HG03108 (cell line): Measurements from ENCODE around the gene AVEN.

ENCODE experiments used
- ATAC-seq: cut with Tn5 transposase; IDR thresholded peaks from one replicate; pipeline ENCODE4 v1.9.1; 2021; ENCODE audit warnings: moderate library complexity; ENCODE audit not compliant: unreplicated experiment

AVEN gene

DNA sequence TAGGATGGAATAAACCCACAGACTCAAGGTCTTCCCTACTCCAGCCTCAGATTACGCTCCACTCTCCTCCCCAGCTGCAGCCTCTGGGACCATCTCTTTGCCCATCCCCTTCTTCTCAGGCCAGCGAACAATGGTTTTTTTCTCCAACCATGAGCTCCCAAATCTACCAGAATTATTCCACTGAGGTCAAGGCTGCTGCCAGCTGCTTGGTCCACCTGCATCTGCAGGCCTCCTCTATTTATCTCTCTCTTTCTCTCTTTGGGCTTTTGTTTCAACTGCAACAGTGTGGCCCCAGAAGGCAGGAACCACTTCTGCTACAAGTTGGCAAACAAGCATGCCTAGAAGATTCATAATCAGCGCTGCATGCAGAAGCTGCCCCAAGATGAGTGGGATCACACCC lies 51.6 kb downstream of the AVEN start:
- no peak for ATAC-seq

DNA sequence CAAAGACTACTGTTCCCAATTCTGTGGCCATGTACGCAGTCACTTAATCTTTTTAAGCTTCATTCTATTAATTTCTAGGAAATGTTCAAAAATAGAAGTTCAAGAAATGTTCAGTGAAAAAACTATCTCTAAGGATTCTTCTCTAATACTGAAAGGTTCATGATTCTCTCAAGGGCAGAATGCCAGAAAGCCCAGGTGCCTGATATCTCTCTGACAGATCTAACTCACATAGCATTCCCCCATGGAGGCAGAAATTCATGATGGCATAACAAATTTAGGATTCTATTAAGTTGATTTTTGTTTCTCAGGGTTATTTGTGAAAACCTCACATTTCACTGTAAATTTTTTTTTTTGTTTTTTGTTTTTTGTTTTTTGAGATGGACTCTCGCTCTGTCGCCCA lies 53.3 kb downstream of the AVEN start:
- no peak for ATAC-seq

DNA sequence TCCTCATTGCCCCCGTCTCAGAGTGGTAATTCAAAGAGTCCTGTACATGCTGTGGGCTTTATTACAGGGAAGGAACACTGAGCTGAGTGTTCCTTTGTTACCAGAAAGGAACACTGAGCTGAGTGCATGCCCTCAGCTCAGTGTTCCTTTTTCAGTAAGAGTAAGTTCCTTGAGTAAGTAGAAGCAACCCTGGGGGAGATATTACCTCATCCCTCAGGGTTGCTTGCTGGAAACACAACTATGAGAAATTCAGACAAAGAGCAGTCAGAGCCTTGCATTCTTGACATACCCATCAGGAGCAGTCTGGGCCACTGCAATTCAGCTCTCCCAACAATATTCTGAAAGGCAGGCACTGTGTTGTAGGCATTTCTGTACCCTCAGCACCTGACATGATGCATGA lies 53.7 kb downstream of the AVEN start:
- ATAC-seq = no peak

DNA sequence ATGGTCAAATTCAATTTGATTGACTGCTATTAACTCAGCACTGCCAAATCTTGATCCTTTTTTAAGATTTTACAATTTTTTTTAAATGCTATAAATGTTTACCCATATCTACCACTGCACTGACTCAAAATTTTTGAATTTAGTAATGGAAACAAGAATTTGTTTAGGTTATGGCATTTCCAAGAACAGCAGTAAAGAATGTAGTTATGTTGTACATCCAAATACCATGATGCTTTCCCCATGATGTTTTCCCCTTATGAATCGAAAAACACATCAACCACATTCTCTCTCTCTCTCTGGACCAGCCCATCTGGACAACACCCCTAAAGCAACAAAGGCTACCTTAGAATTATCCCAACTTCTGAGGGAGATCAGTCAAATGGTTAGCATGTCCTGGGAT lies 56.5 kb downstream of the AVEN start:
- ATAC-seq = no peak

DNA sequence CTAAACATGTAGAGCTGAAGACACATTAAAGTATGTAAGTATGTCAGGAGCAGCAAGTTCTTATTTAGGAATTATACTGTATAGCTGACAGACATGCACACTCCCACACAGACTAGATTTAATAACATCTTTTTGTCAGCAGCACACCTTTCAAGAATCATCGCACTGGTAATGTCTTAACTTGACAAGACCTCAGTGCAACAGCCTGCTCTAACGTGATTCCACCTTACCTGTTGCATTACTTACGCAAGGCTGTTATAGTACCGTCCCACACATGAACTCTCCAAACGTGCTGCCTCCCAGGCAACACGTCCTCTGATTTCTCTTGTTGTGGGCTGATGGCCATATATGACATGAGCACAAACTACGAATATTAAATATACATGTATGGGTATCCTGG lies 58.8 kb downstream of the AVEN start:
- ATAC-seq = no peak

DNA sequence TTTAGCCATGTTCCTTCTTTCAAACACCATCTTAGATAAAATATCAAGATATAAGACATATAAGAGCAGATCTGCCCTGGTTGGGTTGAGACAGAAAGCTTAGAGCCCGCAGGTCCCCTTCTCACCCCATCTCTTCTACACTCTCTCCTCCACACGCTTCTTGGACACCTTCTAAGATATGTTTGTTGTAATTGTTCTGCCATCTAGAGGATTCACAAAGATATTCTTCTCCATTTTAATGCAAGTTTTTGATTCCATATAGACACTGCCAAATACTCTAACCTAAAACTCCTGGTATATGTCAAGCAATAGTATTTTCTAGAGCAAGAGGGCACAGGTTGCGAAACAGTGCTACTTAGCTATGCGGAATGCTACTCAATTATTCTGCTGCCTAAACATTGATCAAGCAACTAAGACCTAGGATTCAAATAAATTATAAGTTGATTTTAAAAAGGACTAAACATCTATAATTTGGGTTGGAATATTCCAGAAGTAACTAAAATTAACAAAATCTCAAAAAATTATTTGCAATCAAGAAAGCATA lies 63.9 kb downstream of the AVEN start:
- ATAC-seq = no peak

DNA sequence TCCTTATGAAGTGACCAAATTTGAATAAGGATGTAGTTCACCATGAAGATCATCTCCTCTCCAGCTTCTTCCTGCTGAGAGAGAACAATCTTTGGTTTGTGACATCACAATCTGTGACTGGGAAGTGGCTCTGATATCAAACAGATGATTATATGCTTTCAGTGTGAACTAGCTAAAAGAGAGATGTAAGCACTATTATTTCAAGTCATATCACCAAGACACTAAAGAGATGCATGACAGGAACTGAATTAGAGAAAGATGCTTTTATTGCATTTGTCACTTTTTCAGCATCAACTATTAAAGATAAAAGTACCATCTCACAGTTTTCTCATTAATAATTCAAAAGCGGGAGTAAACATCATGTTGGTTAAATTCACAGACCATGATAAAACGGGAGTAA lies 67.2 kb downstream of the AVEN start:
- no peak for ATAC-seq

DNA sequence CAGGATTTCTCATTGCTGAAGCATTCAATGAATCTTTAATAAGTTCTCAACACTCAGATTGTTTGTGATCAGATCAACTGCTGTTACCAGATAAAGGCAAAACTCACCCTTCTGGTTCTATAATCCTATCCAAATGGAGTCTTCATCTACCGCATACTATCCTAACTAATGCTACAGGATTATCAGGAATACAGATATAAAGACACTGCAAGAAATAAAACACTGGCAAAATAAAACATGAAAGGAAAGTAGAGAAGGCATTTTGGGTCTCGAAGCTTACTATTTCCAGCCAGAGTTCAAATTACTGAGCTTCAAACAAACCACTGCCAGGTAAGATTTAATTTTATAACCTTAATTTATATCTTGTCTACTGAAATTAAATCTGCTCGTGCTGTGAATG lies 70.2 kb downstream of the AVEN start:
- ATAC-seq = no peak

DNA sequence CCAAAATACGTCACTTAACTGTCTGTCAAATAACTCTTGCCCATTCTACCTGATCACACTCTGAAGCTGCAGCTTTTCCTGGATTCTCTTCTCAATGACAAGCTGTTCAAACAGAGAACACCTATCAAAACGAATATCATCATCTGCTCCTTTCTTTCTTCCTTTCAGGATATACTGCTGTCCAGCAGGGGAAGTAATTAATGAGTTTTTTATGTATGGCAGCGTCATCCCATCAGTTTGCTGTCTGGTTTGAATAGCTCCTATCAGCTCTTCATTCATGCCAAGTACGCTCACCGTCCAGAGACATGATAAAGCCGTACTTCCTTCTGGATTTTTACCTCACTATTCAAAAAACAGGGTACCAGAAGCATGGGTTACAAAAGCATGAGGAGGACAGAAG lies 70.8 kb downstream of the AVEN start, which contains the start of gene CHRM5:
Gene CHRM5, plus strand, starts transcription at position 274 of the 400 bp plus-strand sequence. CDS start 94,221 bp downstream, outside the sequence.
- no peak for ATAC-seq

DNA sequence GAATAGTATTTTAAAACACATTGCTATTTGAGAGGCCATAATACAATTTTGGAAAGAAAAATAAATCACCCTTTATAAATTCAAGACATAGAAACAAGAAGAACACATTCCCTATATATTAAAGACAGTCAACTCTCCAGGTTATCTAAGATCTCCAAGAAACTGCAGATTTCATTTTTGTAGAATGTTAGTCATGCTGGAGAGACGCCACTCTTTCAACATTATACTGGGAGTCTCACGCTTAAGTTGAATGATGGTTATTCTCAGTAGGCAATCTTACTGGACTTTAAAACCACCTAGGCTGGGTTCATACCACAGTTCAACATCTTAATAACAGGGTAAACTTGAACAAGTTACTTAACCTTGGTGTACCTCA lies 74.4 kb downstream of the AVEN start:
- ATAC-seq = no peak

DNA sequence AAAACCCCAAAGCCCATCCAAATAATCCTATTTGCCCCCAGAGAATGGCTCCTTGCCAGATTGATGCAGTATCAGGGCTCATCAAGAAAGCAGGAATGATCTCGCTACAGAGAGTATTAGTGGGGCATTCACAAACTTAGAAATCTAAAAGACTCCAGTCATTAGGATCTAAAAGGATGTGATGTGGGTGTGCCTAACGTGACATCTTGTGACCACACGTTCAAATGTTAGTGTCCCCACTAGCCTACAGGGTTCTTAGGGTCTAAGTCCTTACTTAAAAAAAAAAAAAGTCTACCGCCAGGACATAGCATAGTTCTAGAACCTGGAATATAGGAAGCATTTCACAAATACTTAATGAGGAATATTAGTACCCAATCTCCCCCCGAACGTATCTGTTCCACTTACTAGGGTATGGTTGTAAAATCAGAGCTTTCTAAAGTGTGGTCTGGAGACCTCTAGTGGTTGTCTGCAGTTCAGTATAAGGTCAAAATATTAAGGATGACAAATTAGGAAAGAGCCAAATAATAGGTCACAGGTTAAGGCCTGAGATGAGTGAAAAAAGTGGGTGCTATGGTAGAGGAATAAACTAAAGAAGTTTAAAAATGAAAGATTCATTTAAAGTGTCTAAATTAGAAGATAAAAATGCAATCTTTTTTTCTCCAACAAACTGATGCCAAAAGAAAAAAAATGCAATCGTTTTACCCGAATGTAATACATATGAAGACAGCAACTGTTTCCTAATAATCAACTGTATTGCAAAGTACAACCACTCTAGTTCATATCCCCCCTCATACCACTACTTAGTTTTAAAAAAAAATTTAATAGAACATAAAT lies 75.0 kb downstream of the AVEN start:
- ATAC-seq = no peak

DNA sequence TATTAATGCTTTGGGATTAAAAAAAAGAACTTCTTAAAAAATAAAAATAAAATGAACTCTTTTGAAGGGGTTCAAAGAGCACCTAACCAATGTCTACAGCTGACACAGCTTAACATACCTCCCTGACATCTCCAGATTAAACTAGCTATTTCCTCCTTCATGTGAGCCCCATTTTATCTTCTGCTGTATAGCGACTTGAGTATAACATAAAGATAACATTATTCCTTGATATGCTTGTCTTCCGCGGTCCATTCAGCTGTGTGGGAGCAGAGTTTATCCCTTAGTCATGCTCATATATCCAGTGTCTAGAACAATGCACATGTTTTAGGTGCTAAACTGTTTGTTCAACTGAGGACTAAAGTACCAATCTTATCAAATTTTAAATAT lies 78.5 kb downstream of the AVEN start:
- no peak for ATAC-seq

DNA sequence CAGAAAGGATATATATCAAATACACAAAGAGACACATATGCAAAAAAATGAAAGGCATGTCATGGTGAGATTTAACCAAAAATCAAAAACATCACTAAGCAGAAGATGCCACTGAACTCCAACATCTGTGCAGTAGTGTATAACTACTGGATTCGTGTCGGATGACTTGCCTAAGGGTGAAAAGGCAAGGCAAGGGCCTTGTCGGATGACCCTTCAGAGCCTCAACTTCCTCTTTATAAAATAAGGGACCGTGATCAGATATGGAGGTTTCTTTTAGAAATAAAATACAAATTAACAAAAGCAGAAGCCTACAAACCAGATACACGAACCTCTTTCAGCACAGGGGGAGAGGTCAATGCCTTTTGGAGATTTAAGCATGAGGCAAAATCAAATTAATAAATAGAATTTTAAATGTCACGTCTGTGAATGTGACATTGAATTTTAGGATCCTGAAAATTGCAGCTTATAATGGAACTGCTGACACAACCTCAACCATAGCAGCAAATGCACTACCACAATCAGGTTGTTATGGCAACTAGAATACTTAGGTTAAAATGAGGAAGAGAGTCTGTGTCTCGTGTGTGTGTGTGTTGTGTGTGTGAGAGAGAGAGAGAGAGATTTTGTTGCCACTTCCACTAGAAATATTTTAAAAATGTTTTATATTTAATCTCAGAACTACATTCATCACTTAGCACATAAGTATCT lies 79.0 kb downstream of the AVEN start:
- no peak for ATAC-seq

DNA sequence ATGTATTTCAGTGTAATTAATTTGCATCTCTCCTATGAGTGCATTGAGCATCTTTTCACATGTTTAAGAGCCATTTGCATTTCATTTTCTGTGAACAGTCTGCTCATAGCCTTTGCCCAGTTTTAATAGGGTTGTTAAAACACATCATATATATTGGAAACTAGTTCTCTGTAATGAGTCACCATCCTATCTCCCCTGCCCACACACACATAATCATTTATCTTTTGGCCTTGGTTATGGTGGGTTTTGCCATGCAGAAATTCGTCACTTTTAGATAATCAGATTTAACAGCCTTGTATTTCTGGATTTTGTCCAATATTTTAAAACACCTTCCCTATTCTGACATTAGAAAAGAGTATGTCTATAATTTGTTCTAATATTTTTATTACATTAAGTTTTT lies 82.6 kb downstream of the AVEN start:
- ATAC-seq = no peak

DNA sequence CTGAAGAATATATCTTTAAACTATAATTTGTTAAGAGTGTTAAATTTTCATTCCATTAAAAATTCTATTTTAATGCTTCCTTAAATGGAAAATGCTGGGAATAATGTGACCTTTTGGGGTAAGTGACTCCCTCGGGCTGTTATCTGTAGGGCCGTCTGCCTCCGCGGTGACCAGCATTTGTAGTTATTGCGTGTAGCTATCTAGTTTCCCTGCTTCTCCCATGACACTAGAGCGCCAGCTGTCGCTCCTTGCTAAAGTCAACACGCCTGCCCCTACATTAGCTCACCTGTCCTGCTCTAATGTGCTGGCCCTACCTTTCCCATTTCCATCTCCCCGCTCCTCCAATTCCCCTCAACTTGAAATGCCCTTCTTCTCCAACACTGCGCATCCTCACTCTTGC lies 83.1 kb downstream of the AVEN start:
- ATAC-seq = no peak

DNA sequence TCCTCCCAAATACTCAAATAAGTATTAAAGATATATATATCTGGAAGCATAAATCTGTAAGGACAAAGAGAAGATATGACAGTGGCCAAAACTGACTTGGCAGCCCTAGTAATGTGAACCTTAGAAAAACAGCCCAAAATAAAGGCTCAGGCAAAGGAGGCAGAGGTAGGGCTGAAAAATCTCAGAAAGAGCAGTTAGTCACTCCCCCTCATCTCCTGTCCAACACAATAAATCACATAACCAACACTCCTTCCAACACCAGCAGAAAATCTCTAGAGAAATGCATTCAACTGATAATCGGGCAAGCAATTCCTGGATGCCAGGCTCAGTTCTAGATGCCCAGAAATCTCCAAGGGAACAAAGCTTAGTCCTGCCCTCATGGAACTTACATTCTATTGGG lies 92.9 kb downstream of the AVEN start:
- ATAC-seq = no peak

DNA sequence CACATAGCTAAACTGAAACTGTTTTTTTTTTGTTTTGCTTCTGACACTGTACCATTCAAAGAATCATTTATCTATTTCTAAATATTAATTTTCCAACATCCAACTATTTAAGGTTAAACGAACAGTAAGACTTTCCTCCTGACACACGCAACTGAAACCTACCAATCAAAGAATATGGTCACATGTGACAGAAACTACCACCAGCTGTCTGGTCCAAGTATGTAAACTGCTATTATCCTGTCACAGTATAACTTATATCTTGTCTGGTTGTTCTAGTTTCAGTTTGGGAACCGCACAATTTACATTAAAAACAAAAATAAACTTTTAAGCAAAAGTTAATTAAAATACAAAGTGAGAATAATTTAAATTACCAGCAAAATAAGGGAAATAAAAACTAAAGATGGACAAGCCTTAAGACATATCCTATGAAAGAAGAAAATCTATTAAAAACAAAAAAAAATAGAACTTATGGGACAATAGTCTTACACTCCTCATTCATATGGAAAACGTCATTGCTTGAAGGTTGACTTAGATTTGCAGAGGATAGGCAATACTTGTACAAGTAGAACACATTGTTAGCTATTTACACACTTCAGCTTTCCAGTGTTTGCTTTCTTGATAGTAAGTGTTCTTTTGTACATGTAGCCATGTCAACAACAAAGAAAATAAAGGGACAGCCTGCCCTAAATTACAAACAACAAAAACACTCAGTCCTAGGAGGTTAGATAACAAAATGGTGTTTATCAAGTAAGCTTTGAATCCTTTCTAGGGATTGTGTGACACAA lies 97.5 kb downstream of the AVEN start:
- no peak for ATAC-seq

DNA sequence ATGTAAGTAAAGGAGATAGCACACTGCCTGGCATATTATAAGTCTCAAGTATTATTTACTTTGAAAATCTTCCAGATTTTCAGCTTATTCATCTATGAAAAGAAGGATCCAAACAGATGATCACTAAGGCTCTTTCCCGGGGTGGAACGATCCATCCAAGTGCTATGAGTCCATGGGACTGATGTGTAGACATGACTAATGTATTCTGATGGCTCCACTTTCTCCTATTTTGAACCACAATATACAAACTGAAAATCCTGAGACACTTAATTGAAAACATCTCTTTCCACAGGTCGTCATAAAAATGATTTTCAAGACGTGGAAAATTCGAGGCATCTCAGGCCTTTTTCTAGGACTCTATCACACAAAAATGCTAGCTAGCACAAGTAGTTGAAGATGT lies 104.1 kb downstream of the AVEN start:
- ATAC-seq = no peak

DNA sequence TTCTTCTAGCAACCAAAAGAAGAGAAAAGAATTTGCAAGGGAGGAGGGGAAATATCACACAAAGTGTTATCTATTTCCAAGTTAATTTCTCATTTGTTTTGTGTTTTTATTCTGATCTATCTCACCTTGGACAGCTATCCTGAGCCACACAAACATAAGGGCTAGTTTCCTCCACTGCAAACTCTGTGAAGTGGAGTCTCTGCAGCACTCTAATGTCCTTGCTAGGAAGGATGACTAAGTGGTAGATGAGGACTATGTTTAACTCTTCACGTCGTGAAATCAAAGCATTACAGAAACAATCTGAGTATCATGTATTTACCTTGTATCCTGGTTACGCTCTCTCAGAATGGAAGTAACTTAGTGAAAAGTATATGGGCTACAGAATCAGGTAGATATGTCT lies 104.6 kb downstream of the AVEN start:
- no peak for ATAC-seq

DNA sequence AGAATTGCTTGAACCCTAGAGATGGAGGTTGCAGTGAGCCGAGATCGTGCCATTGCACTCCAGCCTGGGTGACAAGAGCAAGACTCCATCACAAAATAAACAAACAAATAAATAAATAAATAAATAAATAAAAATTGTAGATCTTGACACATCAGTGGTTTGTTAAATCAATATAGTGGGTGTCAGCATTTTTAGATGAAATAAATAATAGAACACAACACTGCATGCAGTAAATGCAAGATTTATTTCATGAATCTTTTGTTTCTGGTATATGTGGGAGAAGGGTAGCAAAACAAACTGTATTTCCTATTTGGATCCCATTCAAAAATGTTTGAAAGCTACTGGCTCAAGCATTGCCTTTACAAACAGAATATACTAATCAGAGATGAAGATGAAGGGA lies 106.3 kb downstream of the AVEN start:
- ATAC-seq = no peak

DNA sequence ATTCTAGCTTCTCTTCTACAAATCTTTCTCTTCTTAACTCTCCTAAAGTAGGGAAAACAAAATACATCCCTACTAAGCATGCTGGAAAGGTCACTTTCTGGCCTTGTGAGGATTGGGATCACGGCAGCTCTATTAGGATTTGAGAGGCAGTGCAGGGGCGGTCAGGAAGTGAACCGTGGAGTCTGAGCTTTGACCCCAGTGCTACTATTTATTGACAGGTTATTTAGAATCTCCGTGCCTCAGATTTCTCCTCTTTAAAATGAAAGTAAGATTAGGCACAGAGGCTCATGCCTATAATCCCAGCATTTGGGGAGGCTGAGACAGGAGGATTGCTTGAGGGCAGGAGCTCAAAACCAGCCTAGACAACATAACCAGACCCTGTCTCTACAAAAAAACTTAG lies 112.7 kb downstream of the AVEN start:
- no peak for ATAC-seq

DNA sequence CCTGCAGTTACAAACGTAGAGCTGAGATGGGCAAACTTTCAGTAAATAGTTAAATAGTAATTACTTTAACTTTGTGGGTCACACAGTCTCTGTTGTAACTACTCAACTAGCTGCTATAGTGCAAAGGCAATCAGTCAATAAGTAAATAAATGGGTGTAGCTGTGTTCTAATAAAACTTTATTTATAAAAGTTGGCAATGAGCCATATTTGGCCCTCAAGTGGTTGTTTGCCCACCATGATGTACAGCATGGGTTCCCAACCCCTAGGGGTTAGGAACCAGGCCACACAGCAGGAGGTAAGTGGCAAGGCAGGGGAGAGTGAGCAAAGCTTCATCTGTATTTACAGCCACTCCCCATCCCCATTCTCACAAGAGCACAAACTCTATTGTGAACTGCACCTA lies 115.6 kb downstream of the AVEN start:
- no peak for ATAC-seq
